Endothelial cell of umbilical vein (primary cell): ENCODE data around the gene ISL2. TPM values are rescaled to one million over a fixed set of nuclear protein-coding genes. Genes with fewer than 3 reads are reported as not detected.

Source experiments
- BruUV-seq: library from RNA; stranded (reverse); fragments of 400-500 nt; replicated peaks from 2 replicates; lab custom pipeline; 2021; lab: Mats Ljungman, UMichigan
- CTCF ChIA-PET: fragments of 300-600, 350-600 bp; sonication (Branson Sonifier 250); formaldehyde crosslinking; loops from one replicate; lab custom pipeline; 2021; ENCODE audit warnings: antibody characterized with exemption, inconsistent platforms; lab: Charles Lee
- POLR2A ChIA-PET: fragments of 300-600, 350-600 bp; sonication (Branson Sonifier 250); formaldehyde crosslinking; loops from one replicate; lab custom pipeline; 2021; ENCODE audit warnings: antibody characterized with exemption, inconsistent platforms; lab: Charles Lee
- DNase-seq: peaks from one replicate; pipeline ENCODE4 v3.0.0-alpha.2; 2011; ENCODE audit warnings: low read depth, low spot score
- FAIRE-seq: peaks from 2 replicates; lab custom pipeline; 2011; peaks lifted over from hg19 to GRCh38; lab: Jason Lieb, UNC
- H2AFZ ChIP-seq: 2 replicates; pipeline ENCODE4 v1.6.0; 2012; ENCODE audit warnings: low read depth, low read length, control low read depth, inconsistent platforms
- H3K27ac ChIP-seq: 2 replicates; pipeline ENCODE4 v1.5.1; 2011; ENCODE audit warnings: low read depth, mild to moderate bottlenecking, control low read depth, low read length, moderate library complexity; ENCODE audit not compliant: insufficient read depth
- H3K27me3 ChIP-seq, 2 experiments: 2 replicates each; pipeline versions ENCODE4 v1.6.0 to v1.6.1; 2011; ENCODE audit warnings: low read length in 2 of 2, mixed read lengths in 1 of 2; ENCODE audit not compliant: control insufficient read depth in 2 of 2, insufficient read depth in 2 of 2
- H3K36me3 ChIP-seq, 2 experiments: 2 replicates in 1 of 2; 3 replicates in 1 of 2; pipeline ENCODE4 v1.5.1; 2011; ENCODE audit warnings: low read length in 2 of 2, mild to moderate bottlenecking in 1 of 2, moderate library complexity in 1 of 2; ENCODE audit not compliant: control insufficient read depth in 2 of 2, insufficient read depth in 2 of 2; ENCODE audit errors: extremely low read depth in 1 of 2
- H3K4me1 ChIP-seq: 3 replicates; pipeline ENCODE4 v1.5.1; 2011; ENCODE audit warnings: mild to moderate bottlenecking, low read length; ENCODE audit not compliant: control insufficient read depth, insufficient read depth; ENCODE audit errors: extremely low read depth
- H3K4me2 ChIP-seq: 2 replicates; pipeline ENCODE4 v1.6.1; 2011; ENCODE audit warnings: low read length, control low read depth, mixed read lengths; ENCODE audit not compliant: insufficient read depth
- H3K4me3 ChIP-seq, 3 experiments: fragments of 200-600 bp in 1 of 3; sonication (generic), shearing (Covaris generic) in 1 of 3; replicated peaks in 1 of 3; 2 replicates each; pipeline ENCODE4 v1.5.1; 2011 to 2016; ENCODE audit warnings: control low read depth in 3 of 3, low read length in 3 of 3, mild to moderate bottlenecking in 2 of 3, inconsistent platforms in 1 of 3, low read depth in 1 of 3, moderate library complexity in 1 of 3; ENCODE audit not compliant: insufficient read depth in 1 of 3
- H3K79me2 ChIP-seq: 2 replicates; pipeline ENCODE4 v1.6.0; 2012; ENCODE audit warnings: low read length, inconsistent platforms; ENCODE audit not compliant: control insufficient read depth, insufficient read depth
- H3K9ac ChIP-seq: replicated peaks from 2 replicates; pipeline ENCODE3; 2011; ENCODE audit warnings: low read length, control low read depth; ENCODE audit not compliant: insufficient read depth; ENCODE audit errors: extremely low read depth
- H3K9me1 ChIP-seq: replicated peaks from 3 replicates; pipeline ENCODE4 v1.6.0; 2011; ENCODE audit warnings: mild to moderate bottlenecking, low read length; ENCODE audit not compliant: control insufficient read depth, insufficient read depth; ENCODE audit errors: extremely low read depth
- H3K9me3 ChIP-seq: replicated peaks from 2 replicates; pipeline ENCODE4 v1.5.1; 2012; ENCODE audit warnings: low read length, inconsistent platforms; ENCODE audit not compliant: control insufficient read depth, insufficient read depth
- H4K20me1 ChIP-seq: replicated peaks from 2 replicates; pipeline ENCODE3; 2011; ENCODE audit warnings: mild to moderate bottlenecking, low read length; ENCODE audit not compliant: control insufficient read depth, insufficient read depth; ENCODE audit errors: extremely low read depth
- EZH2 ChIP-seq: IDR thresholded peaks from 2 replicates; pipeline ENCODE4 v1.6.1; 2012; ENCODE audit warnings: borderline replicate concordance, low read depth, mild to moderate bottlenecking, moderate library complexity, low read length, inconsistent platforms; ENCODE audit not compliant: severe bottlenecking
- FOS ChIP-seq: IDR thresholded peaks from 2 replicates; pipeline ENCODE4 v1.6.1; 2011; ENCODE audit warnings: mild to moderate bottlenecking, low read length, moderate library complexity, borderline replicate concordance; ENCODE audit not compliant: insufficient read depth
- GATA2 ChIP-seq: IDR thresholded peaks from 2 replicates; pipeline ENCODE4 v1.7.0; 2011; ENCODE audit warnings: low read depth, mild to moderate bottlenecking, moderate library complexity, mixed read lengths, low read length; ENCODE audit not compliant: insufficient read length, insufficient read depth
- JUN ChIP-seq: IDR thresholded peaks from 2 replicates; pipeline ENCODE4 v1.6.1; 2011; ENCODE audit warnings: borderline replicate concordance, low read depth; ENCODE audit not compliant: insufficient read length, insufficient read depth
- MAX ChIP-seq: IDR thresholded peaks from 2 replicates; pipeline ENCODE4 v1.6.1; 2011; ENCODE audit not compliant: insufficient read depth, insufficient read length
- MYC ChIP-seq: IDR thresholded peaks from one replicate; pipeline ENCODE4 v1.6.1; 2011; ENCODE audit warnings: mild to moderate bottlenecking, low read depth, low read length
- POLR2A ChIP-seq: IDR thresholded peaks from 2 replicates; pipeline ENCODE4 v1.6.1; 2012; ENCODE audit warnings: low read depth, mild to moderate bottlenecking, control low read depth, low read length
- POLR2AphosphoS5 ChIP-seq: IDR thresholded peaks from 2 replicates; pipeline ENCODE4 v1.6.1; 2012; ENCODE audit warnings: low read depth, mild to moderate bottlenecking, control low read depth, low read length, moderate library complexity; ENCODE audit not compliant: insufficient read depth
- dilution Hi-C: fragments of 300-500 bp; cut with MboI; formaldehyde crosslinking; loops from one replicate; pipeline ENCODE4 v1.15.0; 2019; ENCODE audit warnings: low sequenced_read_pairs; ENCODE audit not compliant: extremely low pct_ligation_motif_present
- intact Hi-C: fragments of 100-400 bp; cut with micrococcal nuclease; formaldehyde crosslinking; loops from one replicate; pipeline ENCODE4 v1.10.0; 2022
- polyA plus RNA-seq, 4 experiments: library from polyadenylated mRNA; depleted of rRNA in 3 of 4; stranded (reverse) in 3 of 4; unstranded in 1 of 4; fragments of >200 nt; gene quantifications; 2 replicates each; pipeline versions ENCODE4 v1.2.1 to v1.2.3, GENCODE V29; 2011 to 2012; ENCODE audit warnings: missing spikeins in 1 of 4
- total RNA-seq: library from RNA; stranded (reverse); gene quantifications from 2 replicates; pipeline ENCODE4 v1.2.3, GENCODE V29; 2021
- TF ChIP-seq, protein P1 (sequence below), 2 donors: IDR thresholded peaks; 1 replicate in 1 of 2; 2 replicates in 1 of 2; pipeline ENCODE4 v1.5.1; 2011; ENCODE audit warnings: low read length in 2 of 2, mild to moderate bottlenecking in 2 of 2, moderate library complexity in 2 of 2, control low read depth in 1 of 2, inconsistent platforms in 1 of 2, low read depth in 1 of 2; ENCODE audit not compliant: insufficient read depth in 1 of 2; ENCODE audit errors: extremely low read depth in 1 of 2

Gene ISL2
- total and polyA plus RNA-seq, 2 donors (not counting 3 experiments of a cell fraction or from before 2014, with no cell fraction given) = 0.10 TPM; not detected in 1

DNA sequence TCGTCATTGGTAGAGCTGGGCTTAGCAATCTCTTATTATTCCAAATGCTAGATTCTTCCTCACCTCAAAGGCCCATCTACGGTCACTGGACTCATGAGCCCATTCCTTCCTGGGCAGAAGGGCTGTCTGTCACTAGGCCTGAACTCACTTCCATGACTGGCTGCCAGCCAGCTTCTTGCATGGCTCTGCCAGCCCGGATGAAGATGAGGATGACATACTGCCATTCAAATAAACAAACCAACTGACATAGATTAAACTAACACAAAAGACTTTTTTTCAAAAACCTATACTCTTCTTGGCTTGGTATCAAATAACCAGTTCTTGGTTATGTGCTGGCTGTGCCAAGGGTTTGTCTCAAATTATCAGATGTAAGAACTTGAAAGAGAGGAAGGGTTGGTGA is 23.8 kb downstream of the ISL2 start:
- BruUV-seq = no TSS peak
- H3K36me3 ChIP-seq = no peaks in the 10 kb centered on the region
- no peaks in the 10 kb centered on the region for H3K9me3 ChIP-seq
- H3K4me3 ChIP-seq = no peak overlapping the region
- no peak for TF ChIP-seq POLR2A
- TF ChIP-seq MYC = no peak
- TF ChIP-seq MAX = no peak
- TF ChIP-seq, protein P1, sequence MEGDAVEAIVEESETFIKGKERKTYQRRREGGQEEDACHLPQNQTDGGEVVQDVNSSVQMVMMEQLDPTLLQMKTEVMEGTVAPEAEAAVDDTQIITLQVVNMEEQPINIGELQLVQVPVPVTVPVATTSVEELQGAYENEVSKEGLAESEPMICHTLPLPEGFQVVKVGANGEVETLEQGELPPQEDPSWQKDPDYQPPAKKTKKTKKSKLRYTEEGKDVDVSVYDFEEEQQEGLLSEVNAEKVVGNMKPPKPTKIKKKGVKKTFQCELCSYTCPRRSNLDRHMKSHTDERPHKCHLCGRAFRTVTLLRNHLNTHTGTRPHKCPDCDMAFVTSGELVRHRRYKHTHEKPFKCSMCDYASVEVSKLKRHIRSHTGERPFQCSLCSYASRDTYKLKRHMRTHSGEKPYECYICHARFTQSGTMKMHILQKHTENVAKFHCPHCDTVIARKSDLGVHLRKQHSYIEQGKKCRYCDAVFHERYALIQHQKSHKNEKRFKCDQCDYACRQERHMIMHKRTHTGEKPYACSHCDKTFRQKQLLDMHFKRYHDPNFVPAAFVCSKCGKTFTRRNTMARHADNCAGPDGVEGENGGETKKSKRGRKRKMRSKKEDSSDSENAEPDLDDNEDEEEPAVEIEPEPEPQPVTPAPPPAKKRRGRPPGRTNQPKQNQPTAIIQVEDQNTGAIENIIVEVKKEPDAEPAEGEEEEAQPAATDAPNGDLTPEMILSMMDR (IDR thresholded peaks at IDR 0.05; ENCODE audit: extremely low read depth in 1 of 2, insufficient read depth in 1 of 2, low read depth in 1 of 2, low read length in 2 of 2) = no peak
- intact Hi-C loops (no loop called here), dilution Hi-C loops (no loop called here)
- H3K27ac ChIP-seq = no peak overlapping the region
- H3K9me1 ChIP-seq = no peaks in the 10 kb centered on the region
- DNase-seq (no peak), FAIRE-seq (no peak)
- ChIA-PET CTCF (no interaction called here), POLR2A (no interaction called here)
- H2AFZ ChIP-seq = no peak overlapping the region
- no peaks in the 10 kb centered on the region for H3K27me3 ChIP-seq
- no peak overlapping the region for H3K4me2 ChIP-seq
- H3K4me1 ChIP-seq = no peaks in the 10 kb centered on the region
- no peaks in the 10 kb centered on the region for H3K79me2 ChIP-seq
- no peak overlapping the region for H3K9ac ChIP-seq
- no peaks in the 10 kb centered on the region for H4K20me1 ChIP-seq

DNA sequence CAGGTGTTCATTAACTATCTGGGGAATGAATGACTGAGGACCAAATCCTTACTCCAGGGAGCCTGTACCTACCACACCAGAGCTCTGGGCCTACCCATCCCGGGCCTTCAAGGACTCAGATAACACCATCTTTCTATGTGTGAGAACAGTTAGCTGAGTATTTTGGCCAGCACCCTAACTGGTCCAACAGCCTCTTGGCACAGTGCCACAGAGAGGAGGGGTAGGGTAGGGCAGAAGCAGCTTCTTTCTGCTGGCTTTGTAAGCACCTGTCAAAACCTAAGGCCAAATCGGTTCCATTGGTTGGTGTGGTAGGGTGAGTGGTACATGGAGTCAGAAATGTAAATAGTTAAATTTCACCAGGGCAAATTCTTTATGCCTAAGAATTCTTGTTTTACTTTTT is 26.7 kb downstream of the ISL2 start:
- Histone ChIP-seq H3K4me1 (no peaks in the 10 kb centered on the region), H4K20me1 (no peaks in the 10 kb centered on the region), H3K79me2 (no peaks in the 10 kb centered on the region), H3K36me3 (no peaks in the 10 kb centered on the region), H3K9me3 (no peaks in the 10 kb centered on the region), H3K9me1 (no peaks in the 10 kb centered on the region), H3K9ac (no peak overlapping the region), H2AFZ (no peak overlapping the region), H3K4me3 (no peak overlapping the region), H3K27me3 (no peaks in the 10 kb centered on the region), H3K27ac (no peak overlapping the region), H3K4me2 (no peak overlapping the region)
- intact Hi-C loops = no loop called here
- no peak for DNase-seq
- TF ChIP-seq FOS = no peak
- TF ChIP-seq GATA2 = no peak
- TF ChIP-seq MYC = no peak
- no peak for TF ChIP-seq EZH2
- TF ChIP-seq JUN = no peak
- TF ChIP-seq MAX = no peak
- TF ChIP-seq POLR2A = no peak
- TF ChIP-seq, protein P1 (IDR thresholded peaks at IDR 0.05; ENCODE audit: extremely low read depth in 1 of 2, insufficient read depth in 1 of 2, low read depth in 1 of 2, low read length in 2 of 2) = no peak
- TF ChIP-seq POLR2AphosphoS5 = no peak
- no peak for FAIRE-seq
- CTCF ChIA-PET = no interaction called here
- dilution Hi-C loops = no loop called here
- POLR2A ChIA-PET = no interaction called here
- no TSS peak for BruUV-seq
